ENCODE measurements around the gene CPD. TPM values are rescaled to one million over a fixed set of nuclear protein-coding genes. Genes with fewer than 3 reads are reported as not detected.
A peak's percentile ranks its signal among the peaks of the same experiment; 100 is the strongest.

Gene CPD
- polyA plus RNA-seq, 1 of the 3 experiments (the other 2 are of a cell fraction) = 12.5 TPM

DNA sequence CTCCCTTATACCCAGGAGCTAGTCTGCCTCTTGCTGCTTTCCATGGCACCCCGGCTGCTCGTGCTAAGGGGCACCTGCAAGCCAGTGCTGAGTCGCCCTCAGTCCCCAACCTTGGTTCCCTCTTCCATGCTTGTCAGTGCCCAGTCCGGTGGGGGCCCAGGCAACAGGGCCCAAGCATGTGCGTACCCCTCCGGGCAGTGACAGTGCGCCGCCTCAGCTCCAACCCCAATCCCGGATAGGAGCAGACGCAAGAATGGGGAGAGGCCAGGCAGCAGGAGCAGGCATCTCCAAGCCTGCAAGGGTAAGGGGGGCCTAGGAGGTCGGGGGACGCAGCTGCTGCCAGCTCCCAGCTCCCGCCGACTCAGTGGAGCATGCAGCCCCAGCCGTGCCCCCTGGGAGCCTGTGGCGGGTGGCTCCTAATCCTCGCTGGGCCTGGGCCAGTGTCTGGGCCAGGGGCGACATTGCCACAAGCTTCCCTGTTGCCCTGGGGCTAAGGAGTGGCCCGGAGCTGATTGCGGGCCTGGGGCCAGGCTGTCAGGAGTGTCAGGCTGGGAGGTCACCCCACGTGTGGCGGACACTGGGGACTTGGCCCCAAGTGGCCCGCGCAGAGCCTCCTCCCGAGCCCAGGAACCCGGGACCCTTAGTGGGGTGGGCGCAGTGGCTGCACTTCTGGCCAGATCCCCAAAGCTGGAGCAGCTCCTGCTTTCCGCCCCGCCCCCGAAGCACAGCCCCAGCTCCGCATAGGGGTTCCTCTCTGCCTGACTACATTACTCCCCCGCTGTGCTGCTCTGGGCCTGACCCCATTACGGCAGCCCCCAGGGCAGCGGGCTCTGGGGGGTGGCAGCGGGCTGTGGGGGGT is 9.8 kb downstream of the CPD start:
- Histone ChIP-seq H3K9me2 (no peaks in the 10 kb centered on the region), H3K27me3 (ENCODE audit: insufficient read depth) (no peaks in the 10 kb centered on the region), H3K4me1 (ENCODE audit: control insufficient read depth in 1 of 2, insufficient read depth in 2 of 2, low read depth in 1 of 2, low read length in 1 of 2) (peaks cover 0 to 5% of the 10 kb centered on the region in 2 experiments; a peak in 1 of 4 replicates), H3K27ac (ENCODE audit: low read depth in 2 of 2, low read length in 1 of 2) (no peak overlapping the region; a peak in 1 of 4 replicates), H3K9me3 (no peaks in the 10 kb centered on the region), H3K4me2 (no peak overlapping the region), H3K36me3 (replicated peaks in 1 of 2; ENCODE audit: control insufficient read depth in 1 of 2, insufficient read depth in 2 of 2, low read length in 1 of 2) (peaks cover 25 to 40% of the 10 kb centered on the region in 2 experiments), H3F3A (replicated peaks; ENCODE audit: insufficient read depth) (no peaks in the 10 kb centered on the region), H3K4me3 (ENCODE audit: low read depth in 2 of 2, low read length in 1 of 2) (no peak overlapping the region), H3K9ac (no peak overlapping the region), H2AFZ (ENCODE audit: low read depth) (no peak overlapping the region), H3K79me2 (ENCODE audit: insufficient read depth) (peaks cover 19% of the 10 kb centered on the region; the same call in 1 of the 2 replicates), H4K20me1 (ENCODE audit: insufficient read depth) (no peaks in the 10 kb centered on the region)
- ChIA-PET POLR2A (no interaction called here), CTCF (no interaction called here)
- WGBS (ENCODE audit: low lambda C conversion rate) = 98% methylated on average over 17 of the region's 35 CpGs
- no peak for TF ChIP-seq ELF1 (IDR thresholded peaks at IDR 0.05)
- TF ChIP-seq, protein P1, sequence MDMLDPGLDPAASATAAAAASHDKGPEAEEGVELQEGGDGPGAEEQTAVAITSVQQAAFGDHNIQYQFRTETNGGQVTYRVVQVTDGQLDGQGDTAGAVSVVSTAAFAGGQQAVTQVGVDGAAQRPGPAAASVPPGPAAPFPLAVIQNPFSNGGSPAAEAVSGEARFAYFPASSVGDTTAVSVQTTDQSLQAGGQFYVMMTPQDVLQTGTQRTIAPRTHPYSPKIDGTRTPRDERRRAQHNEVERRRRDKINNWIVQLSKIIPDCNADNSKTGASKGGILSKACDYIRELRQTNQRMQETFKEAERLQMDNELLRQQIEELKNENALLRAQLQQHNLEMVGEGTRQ (IDR thresholded peaks at IDR 0.05; ENCODE audit: borderline replicate concordance, low read depth, low read length) = no peak
- DNase-seq = peak; percentile 32

- no peak overlapping the region for H3K4me2 ChIP-seq
- no peaks in the 10 kb centered on the region for H4K20me1 ChIP-seq (ENCODE audit: insufficient read depth)
- TF ChIP-seq RFX5 (IDR thresholded peaks at IDR 0.05; ENCODE audit: low read length) (no peak), JUND (IDR thresholded peaks at IDR 0.05) (no peak)
- H3F3A ChIP-seq (replicated peaks; ENCODE audit: insufficient read depth) = no peaks in the 10 kb centered on the region
- H3K9me2 ChIP-seq = no peaks in the 10 kb centered on the region
- H3K4me3 ChIP-seq (ENCODE audit: low read depth in 2 of 2, low read length in 1 of 2) = no peak overlapping the region
- no peak overlapping the region for H3K9ac ChIP-seq
- no peak overlapping the region for H3K27ac ChIP-seq (ENCODE audit: low read depth in 2 of 2, low read length in 1 of 2)
- peaks cover 25 to 40% of the 10 kb centered on the region in 2 experiments for H3K36me3 ChIP-seq (replicated peaks in 1 of 2; ENCODE audit: control insufficient read depth in 1 of 2, insufficient read depth in 2 of 2, low read length in 1 of 2)
- peaks cover 6% of the 10 kb centered on the region; the same call in 1 of the 2 replicates for H3K79me2 ChIP-seq (ENCODE audit: insufficient read depth)
- H3K9me3 ChIP-seq = no peaks in the 10 kb centered on the region
- H3K4me1 ChIP-seq (ENCODE audit: control insufficient read depth in 1 of 2, insufficient read depth in 2 of 2, low read depth in 1 of 2, low read length in 1 of 2) = peaks cover 0 to 12% of the 10 kb centered on the region in 2 experiments; a peak in 2 of 4 replicates
- 76% methylated on average over 6 of the region's 6 CpGs for WGBS (ENCODE audit: low lambda C conversion rate)
- no peaks in the 10 kb centered on the region for H3K27me3 ChIP-seq (ENCODE audit: insufficient read depth)
- ChIA-PET POLR2A (no interaction called here), CTCF (interaction anchor here (1.0 to 1.9 kb wide), 2 partner anchors 9 to 50 kb away, joined by 3 to 5 read pairs; no protein-coding TSS in a partner anchor)
- H2AFZ ChIP-seq (ENCODE audit: low read depth) = no peak overlapping the region
- DNase-seq = no peak
These were observed 11.1 kb downstream of the CPD start for GRCh38 chr17:30389756-30390300.

DNA sequence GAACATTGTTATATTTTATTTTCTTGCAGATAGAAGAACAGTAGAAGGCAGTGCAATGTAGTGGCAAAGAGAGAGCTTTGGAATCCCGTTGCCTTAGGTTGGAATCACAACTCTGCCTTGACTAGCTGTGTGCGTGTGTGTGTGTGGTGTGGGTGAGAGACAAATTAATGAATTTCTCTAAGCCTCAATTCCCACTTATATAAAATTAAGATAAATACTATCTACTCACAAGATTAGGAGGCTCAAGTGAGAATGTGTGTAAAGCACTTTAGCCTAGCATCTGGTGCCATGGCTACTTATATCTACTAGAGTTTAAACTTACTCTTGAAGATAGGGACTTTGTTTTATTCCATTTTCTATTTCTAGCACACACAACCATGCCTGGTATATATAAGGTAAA is 12.8 kb downstream of the CPD start:
- H3K9ac ChIP-seq = no peak overlapping the region
- H4K20me1 ChIP-seq (ENCODE audit: insufficient read depth) = no peaks in the 10 kb centered on the region
- DNase-seq = no peak
- peaks cover 5 to 23% of the 10 kb centered on the region in 2 experiments; a peak in 2 of 4 replicates for H3K4me1 ChIP-seq (ENCODE audit: control insufficient read depth in 1 of 2, insufficient read depth in 2 of 2, low read depth in 1 of 2, low read length in 1 of 2)
- POLR2A ChIA-PET = no interaction called here
- no peaks in the 10 kb centered on the region for H3K27me3 ChIP-seq (ENCODE audit: insufficient read depth)
- H3K36me3 ChIP-seq (replicated peaks in 1 of 2; ENCODE audit: control insufficient read depth in 1 of 2, insufficient read depth in 2 of 2, low read length in 1 of 2) = peaks cover 13 to 24% of the 10 kb centered on the region in 2 experiments
- no peaks in the 10 kb centered on the region for H3K9me2 ChIP-seq
- H2AFZ ChIP-seq (ENCODE audit: low read depth) = no peak overlapping the region
- no peak overlapping the region for H3K4me2 ChIP-seq
- peaks cover 6% of the 10 kb centered on the region for H3F3A ChIP-seq (replicated peaks; ENCODE audit: insufficient read depth)
- no peak overlapping the region for H3K4me3 ChIP-seq (ENCODE audit: low read depth in 2 of 2, low read length in 1 of 2)
- no peaks in the 10 kb centered on the region for H3K9me3 ChIP-seq
- H3K27ac ChIP-seq (ENCODE audit: low read depth in 2 of 2, low read length in 1 of 2) = no peak overlapping the region
- CTCF ChIA-PET = interaction anchor here (0.8 kb wide), 1 partner anchor 14 kb away, joined by 3 read pairs; no protein-coding TSS in a partner anchor
- peaks cover 4% of the 10 kb centered on the region for H3K79me2 ChIP-seq (ENCODE audit: insufficient read depth)
- no peak for TF ChIP-seq SIN3A (IDR thresholded peaks at IDR 0.05; ENCODE audit: borderline replicate concordance, low read depth, low read length)
- no peak for TF ChIP-seq CHD2 (IDR thresholded peaks at IDR 0.05; ENCODE audit: low read length, partially characterized antibody)
- no peak for TF ChIP-seq ELF1 (IDR thresholded peaks at IDR 0.05)
- 95% methylated on average over 2 of the region's 2 CpGs for WGBS (ENCODE audit: low lambda C conversion rate)
